HCT116 (cell line): ENCODE measurements around the gene CPED1.

Source experiments
- ATF3 ChIP-seq: IDR thresholded peaks from 2 replicates; pipeline ENCODE4 v1.6.1; 2012
- CEBPB ChIP-seq: IDR thresholded peaks from 2 replicates; pipeline ENCODE4 v1.6.1; 2012; ENCODE audit warnings: low read depth
- CTCF ChIP-seq, 3 experiments: fragments of 200-600 bp in 1 of 3; sonication (generic) in 1 of 3; IDR thresholded peaks in 2 of 3; conservative IDR thresholded peaks in 1 of 3; 2 replicates each; pipeline ENCODE4 v1.5.1; 2012 to 2017; ENCODE audit warnings: low read depth in 2 of 3, low read length in 2 of 3, antibody characterized with exemption in 1 of 3, borderline replicate concordance in 1 of 3, control low read depth in 1 of 3, mild to moderate bottlenecking in 1 of 3, mixed read lengths in 1 of 3, mixed run types in 1 of 3, moderate library complexity in 1 of 3; ENCODE audit not compliant: insufficient read depth in 1 of 3
- EGR1 ChIP-seq: IDR thresholded peaks from 2 replicates; pipeline ENCODE4 v1.6.1; 2012; ENCODE audit warnings: low read depth
- EZH2 ChIP-seq: fragments of 200-600 bp; sonication (generic); IDR thresholded peaks from 2 replicates; pipeline ENCODE4 v1.6.1; 2017; ENCODE audit warnings: antibody characterized with exemption, mixed run types
- MAX ChIP-seq: IDR thresholded peaks from 2 replicates; pipeline ENCODE4 v1.6.1; 2012
- POLR2A ChIP-seq: IDR thresholded peaks from 2 replicates; pipeline ENCODE4 v1.7.0; 2011; ENCODE audit warnings: borderline replicate concordance; ENCODE audit not compliant: insufficient read depth, insufficient read length; ENCODE audit errors: extremely low read depth
- POLR2AphosphoS5 ChIP-seq: IDR thresholded peaks from 2 replicates; pipeline ENCODE4 v1.6.1; 2011; ENCODE audit warnings: mild to moderate bottlenecking, low read depth, low read length, moderate library complexity
- RAD21 ChIP-seq: IDR thresholded peaks from 2 replicates; pipeline ENCODE4 v1.6.1; 2012; ENCODE audit warnings: low read depth, mild to moderate bottlenecking
- REST ChIP-seq: IDR thresholded peaks from 2 replicates; pipeline ENCODE4 v1.6.1; 2012; ENCODE audit warnings: low read depth
- TCF7L2 ChIP-seq: IDR thresholded peaks from 2 replicates; pipeline ENCODE4 v1.7.0; 2011; ENCODE audit warnings: borderline replicate concordance, inconsistent platforms; ENCODE audit not compliant: insufficient read depth, insufficient read length; ENCODE audit errors: extremely low read depth
- YY1 ChIP-seq: IDR thresholded peaks from 2 replicates; pipeline ENCODE4 v1.6.1; 2011; ENCODE audit warnings: low read length, low read depth, moderate library complexity, mild to moderate bottlenecking; ENCODE audit not compliant: insufficient replicate concordance; ENCODE audit errors: extremely low read depth
- ZFX ChIP-seq: fragments of 450-650 bp; IDR thresholded peaks from 2 replicates; pipeline ENCODE4 v1.6.1; 2017

GRCh38 chr7:121156825-121157224, 168.3 kb downstream of the CPED1 start:
- TF ChIP-seq CEBPB (no peak), POLR2A (no peak), CTCF (IDR thresholded peaks at IDR 0.05 in 2 of 3, conservative IDR thresholded peaks at IDR 0.05 in 1 of 3; ENCODE audit: borderline replicate concordance in 1 of 3, insufficient read depth in 1 of 3, low read depth in 2 of 3, low read length in 2 of 3) (no peak), TCF7L2 (no peak), ZFX (no peak), EGR1 (no peak), EZH2 (no peak), POLR2AphosphoS5 (no peak), RAD21 (no peak), MAX (no peak), YY1 (no peak), REST (no peak), ATF3 (no peak)
